ENCODE data around the gene NEXN. TPM values are rescaled to one million over a fixed set of nuclear protein-coding genes. Genes with fewer than 3 reads are reported as not detected.
A peak's percentile ranks its signal among the peaks of the same experiment; 100 is the strongest.

Gene NEXN
- total RNA-seq, 2 experiments from 2014 or later = 2.4 to 2.8 TPM

- Mint-ChIP-seq H3K27ac (peak overlapping the region; percentile 66), H3K27me3 (no peaks in the 10 kb centered on the region), H3K4me3 (no peak overlapping the region), H3K36me3 (ENCODE audit: low read depth) (peaks cover 40% of the 10 kb centered on the region), H3K9me3 (no peaks in the 10 kb centered on the region), H3K4me1 (ENCODE audit: low read depth) (peaks cover 55% of the 10 kb centered on the region)
- no peak for ATAC-seq
- no peak for TF ChIP-seq CTCF (IDR thresholded peaks at IDR 0.05)
- ChIA-PET CTCF (interaction anchor here (1.1 kb wide), 1 partner anchor 22 kb away, joined by 4 read pairs; no protein-coding TSS in a partner anchor), POLR2A (interaction anchor here (0.6 kb wide), 1 partner anchor 17 kb away, joined by 3 read pairs; no protein-coding TSS in a partner anchor)
- no peak for DNase-seq
- intact Hi-C loops (cut with micrococcal nuclease) = loop anchor here (5.0 kb wide), 1 partner anchor 128 kb away; no protein-coding TSS in a partner anchor
Observed at GRCh38 chr1:77983997-77984355, 95.6 kb downstream of the NEXN start.

GRCh38 chr1:77984629-77985028 is 96.2 kb downstream of the NEXN start:
- no peak for DNase-seq
- Mint-ChIP-seq H3K36me3 (ENCODE audit: low read depth) (peaks cover 40% of the 10 kb centered on the region), H3K27ac (peak overlapping the region; percentile 66), H3K4me1 (ENCODE audit: low read depth) (peaks cover 57% of the 10 kb centered on the region), H3K9me3 (no peaks in the 10 kb centered on the region), H3K4me3 (no peak overlapping the region), H3K27me3 (no peaks in the 10 kb centered on the region)
- TF ChIP-seq CTCF (IDR thresholded peaks at IDR 0.05) = no peak
- POLR2A ChIA-PET = interaction anchor here (2.9 kb wide), 1 partner anchor 19 kb away, joined by 10 read pairs; the partner anchor contains the start of gene DNAJB4
- intact Hi-C loops (cut with micrococcal nuclease) = loop anchor here (5.0 kb wide), 1 partner anchor 128 kb away; no protein-coding TSS in a partner anchor
- no peak for ATAC-seq
- CTCF ChIA-PET = no interaction called here

DNA sequence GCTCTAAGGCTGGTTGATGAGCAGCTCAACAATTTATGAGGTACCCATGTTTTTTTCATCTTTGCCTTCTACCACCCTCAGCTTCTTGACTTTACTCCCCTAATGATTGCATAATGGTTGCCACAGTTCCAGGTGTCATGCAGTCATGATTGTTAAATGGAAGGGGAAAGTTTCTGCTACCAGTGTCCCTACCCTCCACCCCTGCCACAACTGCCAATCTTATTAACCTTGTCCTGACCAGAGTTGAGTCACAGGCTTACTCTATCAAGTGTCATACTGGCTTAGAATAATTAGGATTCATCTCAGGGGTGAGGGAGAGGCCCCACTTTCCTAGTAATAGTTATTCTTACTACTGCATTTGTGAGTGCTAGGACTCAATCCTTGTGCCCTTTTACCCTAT is 98.4 kb downstream of the NEXN start:
- H3K36me3 Mint-ChIP-seq (ENCODE audit: low read depth) = peaks cover 32% of the 10 kb centered on the region

DNA sequence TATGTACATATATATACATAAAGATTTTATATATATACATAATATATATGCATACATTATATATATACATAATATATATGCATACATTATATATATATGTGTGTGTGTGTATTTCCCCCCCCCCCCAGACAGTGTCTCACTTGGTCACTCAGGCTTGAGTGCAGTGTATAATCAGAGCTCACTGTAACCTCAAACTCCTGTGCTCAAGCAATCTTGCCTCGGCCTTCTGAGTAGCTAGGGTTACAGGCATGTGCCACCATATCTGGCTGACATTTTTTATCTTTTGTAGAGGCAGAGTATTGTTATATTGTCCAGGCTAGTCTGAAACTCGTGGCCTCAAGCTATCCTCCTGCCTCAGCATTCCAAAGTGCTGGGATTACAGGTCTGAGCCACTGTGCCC is 99.5 kb downstream of the NEXN start:
- Mint-ChIP-seq H3K27me3 (no peaks in the 10 kb centered on the region), H3K9me3 (no peaks in the 10 kb centered on the region), H3K36me3 (ENCODE audit: low read depth) (peaks cover 33% of the 10 kb centered on the region), H3K4me3 (no peak overlapping the region), H3K27ac (no peak overlapping the region), H3K4me1 (ENCODE audit: low read depth) (peaks cover 54% of the 10 kb centered on the region)
- DNase-seq (no peak), ATAC-seq (no peak)
- intact Hi-C loops (cut with micrococcal nuclease) = no loop called here
- CTCF ChIA-PET = interaction anchor here (1.6 kb wide), 1 partner anchor 127 kb away, joined by 4 read pairs; no protein-coding TSS in a partner anchor
- POLR2A ChIA-PET = interaction anchor here (1.1 to 4.6 kb wide), 4 partner anchors 8 to 17 kb away, joined by 5 to 26 read pairs (median 9); partner anchors contain the start of genes DNAJB4 and FUBP1
- TF ChIP-seq CTCF (IDR thresholded peaks at IDR 0.05) = no peak

More for the DNA sequence above, 98.4 kb downstream of the NEXN start:
- peak overlapping the region; percentile 27 for H3K27ac Mint-ChIP-seq
- DNase-seq (peak; percentile 61), ATAC-seq (peak; percentile 94)
- ChIA-PET POLR2A (interaction anchor here (2.4 to 2.9 kb wide), 3 partner anchors 9 to 17 kb away, joined by 5 to 13 read pairs (median 10); partner anchors contain the start of genes DNAJB4 and FUBP1), CTCF (no interaction called here)
- no peaks in the 10 kb centered on the region for H3K27me3 Mint-ChIP-seq
- TF ChIP-seq CTCF (IDR thresholded peaks at IDR 0.05) = no peak
- peaks cover 58% of the 10 kb centered on the region for H3K4me1 Mint-ChIP-seq (ENCODE audit: low read depth)
- intact Hi-C loops (cut with micrococcal nuclease) = no loop called here
- no peaks in the 10 kb centered on the region for H3K9me3 Mint-ChIP-seq
- H3K4me3 Mint-ChIP-seq = no peak overlapping the region

- CTCF ChIA-PET = interaction anchor here (0.6 to 0.7 kb wide), 2 partner anchors 11 to 15 kb away, joined by 3 to 4 read pairs; partner anchors contain the start of genes DNAJB4 and FUBP1
- no peak for TF ChIP-seq CTCF (IDR thresholded peaks at IDR 0.05)
- POLR2A ChIA-PET = interaction anchor here (4.6 kb wide), 1 partner anchor 15 kb away, joined by 26 read pairs; the partner anchor contains the start of gene DNAJB4
- no peak for ATAC-seq
- Mint-ChIP-seq H3K4me1 (ENCODE audit: low read depth) (peaks cover 43% of the 10 kb centered on the region), H3K9me3 (no peaks in the 10 kb centered on the region), H3K27me3 (no peaks in the 10 kb centered on the region), H3K4me3 (no peak overlapping the region), H3K36me3 (ENCODE audit: low read depth) (peaks cover 30% of the 10 kb centered on the region), H3K27ac (no peak overlapping the region)
- intact Hi-C loops (cut with micrococcal nuclease) = no loop called here
- no peak for DNase-seq
Observed at GRCh38 chr1:77989744-77990143, 101.3 kb downstream of the NEXN start.

All from activated CD8-positive, alpha-beta T cell treated with anti-CD3 and anti-CD28 coated beads for 36 hours (primary cell).